HEK293T (cell line): ENCODE results near the gene TEX52.

Source experiments
- CTCF ChIA-PET: fragments of 350-600 bp; formaldehyde crosslinking; extraction: SDS; loops from one replicate; lab custom pipeline; 2021; ENCODE audit warnings: antibody characterized with exemption, inconsistent platforms; lab: Yijun Ruan, JAX
- POLR2A ChIA-PET: fragments of 350-600 bp; formaldehyde crosslinking; extraction: SDS; loops from one replicate; lab custom pipeline; 2020; ENCODE audit warnings: antibody characterized with exemption, inconsistent platforms; lab: Yijun Ruan, JAX
- DNase-seq: peaks from one replicate; pipeline ENCODE4 v3.0.0; 2012; ENCODE audit warnings: mixed read lengths; ENCODE audit errors: extremely low spot score
- ARNT ChIP-seq: fragments of 450-650 bp; IDR thresholded peaks from 2 replicates; pipeline ENCODE4 v1.6.1; 2017; ENCODE audit warnings: mild to moderate bottlenecking
- BHLHE40 ChIP-seq: fragments of 450-650 bp; IDR thresholded peaks from 2 replicates; pipeline ENCODE4 v1.6.1; 2016; ENCODE audit warnings: mild to moderate bottlenecking, moderate library complexity, borderline replicate concordance
- CTBP1 ChIP-seq: fragments of 450-650 bp; IDR thresholded peaks from 2 replicates; pipeline ENCODE4 v1.6.1; 2016; ENCODE audit warnings: borderline replicate concordance
- ELF4 ChIP-seq: fragments of 450-650 bp; IDR thresholded peaks from 2 replicates; pipeline ENCODE4 v1.6.1; 2017; ENCODE audit warnings: antibody characterized with exemption
- FOXA1 ChIP-seq: fragments of 450-650 bp; IDR thresholded peaks from 2 replicates; pipeline ENCODE4 v1.6.1; 2016; ENCODE audit warnings: mild to moderate bottlenecking
- FOXK2 ChIP-seq: fragments of 450-650 bp; IDR thresholded peaks from 2 replicates; pipeline ENCODE4 v1.6.1; 2016; ENCODE audit warnings: mild to moderate bottlenecking
- FOXM1 ChIP-seq: fragments of 450-650 bp; IDR thresholded peaks from 2 replicates; pipeline ENCODE4 v1.6.1; 2017; ENCODE audit warnings: mild to moderate bottlenecking, borderline replicate concordance
- HDGF ChIP-seq: fragments of 450-650 bp; IDR thresholded peaks from 2 replicates; pipeline ENCODE4 v1.6.1; 2017; ENCODE audit warnings: antibody characterized with exemption, borderline replicate concordance
- L3MBTL2 ChIP-seq: fragments of 450-650 bp; conservative IDR thresholded peaks from 2 replicates; pipeline ENCODE4 v1.6.1; 2016; ENCODE audit warnings: mild to moderate bottlenecking
- LEF1 ChIP-seq: fragments of 450-650 bp; IDR thresholded peaks from 2 replicates; pipeline ENCODE4 v1.6.1; 2017; ENCODE audit warnings: mild to moderate bottlenecking, borderline replicate concordance
- NFRKB ChIP-seq: fragments of 450-650 bp; IDR thresholded peaks from 2 replicates; pipeline ENCODE4 v1.6.1; 2016; ENCODE audit warnings: mild to moderate bottlenecking, moderate library complexity
- PKNOX1 ChIP-seq: fragments of 450-650 bp; IDR thresholded peaks from 2 replicates; pipeline ENCODE4 v1.6.1; 2016
- SP1 ChIP-seq: fragments of 450-650 bp; IDR thresholded peaks from 2 replicates; pipeline ENCODE4 v1.6.1; 2017
- SUZ12 ChIP-seq: fragments of 450-650 bp; IDR thresholded peaks from 2 replicates; pipeline ENCODE4 v1.6.1; 2016; ENCODE audit warnings: mild to moderate bottlenecking
- TARDBP ChIP-seq: fragments of 450-650 bp; IDR thresholded peaks from 2 replicates; pipeline ENCODE4 v1.6.1; 2016
- ZNF384 ChIP-seq: fragments of 450-650 bp; IDR thresholded peaks from 2 replicates; pipeline ENCODE4 v1.6.1; 2016

TEX52 gene

GRCh38 chr12:2857021-2857431 is at the start of gene TEX52:
TEX52 (minus strand) TSS chr12:2857039; CDS start chr12:2857026, 13 bp downstream.
- TF ChIP-seq CTBP1 (no peak), ZNF384 (no peak), FOXK2 (no peak), ARNT (no peak), NFRKB (no peak), ELF4 (no peak), L3MBTL2 (no peak)
- ChIA-PET POLR2A (interaction anchor here (1.5 kb wide), 1 partner anchor 11 kb away, joined by 4 read pairs; no protein-coding TSS in a partner anchor), CTCF (interaction anchor here (1.0 to 1.4 kb wide), 3 partner anchors 11 to 177 kb away, joined by 3 to 5 read pairs (median 4); no protein-coding TSS in a partner anchor)
- no peak for DNase-seq

GRCh38 chr12:2904260-2904659 is 47.4 kb upstream of the TEX52 start:
- CTCF ChIA-PET = no interaction called here
- no peak for TF ChIP-seq HDGF
- no peak for TF ChIP-seq L3MBTL2
- no peak for TF ChIP-seq ARNT
- TF ChIP-seq BHLHE40 = no peak
- TF ChIP-seq SUZ12 = no peak
- TF ChIP-seq PKNOX1 = no peak
- TF ChIP-seq LEF1 = no peak
- TF ChIP-seq CTBP1 = no peak
- no peak for TF ChIP-seq ELF4
- no peak for TF ChIP-seq SP1
- no peak for TF ChIP-seq FOXA1
- TF ChIP-seq NFRKB = no peak
- no peak for TF ChIP-seq FOXK2
- TF ChIP-seq FOXM1 = no peak
- POLR2A ChIA-PET = no interaction called here

GRCh38 chr12:2902272-2902880 is 45.5 kb upstream of the TEX52 start:
- CTCF ChIA-PET = no interaction called here
- TF ChIP-seq SUZ12 (no peak), HDGF (no peak), L3MBTL2 (no peak), CTBP1 (no peak), FOXA1 (no peak), BHLHE40 (no peak), TARDBP (no peak), NFRKB (no peak), PKNOX1 (no peak), ZNF384 (no peak)
- POLR2A ChIA-PET = no interaction called here
- DNase-seq = no peak

More at GRCh38 chr12:2904260-2904659, 47.4 kb upstream of the TEX52 start:
- DNase-seq = no peak

- DNase-seq = no peak
- TF ChIP-seq FOXA1 = no peak
- peak; percentile 71 for TF ChIP-seq ZNF384
- ChIA-PET POLR2A (interaction anchor here (1.5 kb wide), 1 partner anchor 10 kb away, joined by 7 read pairs; the partner anchor contains the start of gene TULP3), CTCF (interaction anchor here (0.6 to 1.0 kb wide), 3 partner anchors 44 to 441 kb away, joined by 3 to 4 read pairs (median 3); no protein-coding TSS in a partner anchor)
Observed at GRCh38 chr12:2900642-2901041, 43.8 kb upstream of the TEX52 start.

GRCh38 chr12:2897418-2897817 is 40.6 kb upstream of the TEX52 start:
- ChIA-PET CTCF (no interaction called here), POLR2A (no interaction called here)
- no peak for DNase-seq
- no peak for TF ChIP-seq SUZ12
- no peak for TF ChIP-seq FOXA1
- no peak for TF ChIP-seq ZNF384
- no peak for TF ChIP-seq LEF1
- no peak for TF ChIP-seq HDGF
- TF ChIP-seq ARNT = no peak
- no peak for TF ChIP-seq FOXK2
- no peak for TF ChIP-seq PKNOX1
- no peak for TF ChIP-seq CTBP1
- TF ChIP-seq FOXM1 = no peak
- TF ChIP-seq NFRKB = no peak

GRCh38 chr12:2895511-2895910 is 38.7 kb upstream of the TEX52 start:
- POLR2A ChIA-PET = no interaction called here
- CTCF ChIA-PET = no interaction called here
- TF ChIP-seq ELF4 (no peak), CTBP1 (no peak), NFRKB (no peak), PKNOX1 (no peak), TARDBP (no peak), L3MBTL2 (no peak), LEF1 (no peak), BHLHE40 (no peak), HDGF (no peak), FOXM1 (no peak)
- no peak for DNase-seq
